ENCODE data around the gene BDNF.

DNA sequence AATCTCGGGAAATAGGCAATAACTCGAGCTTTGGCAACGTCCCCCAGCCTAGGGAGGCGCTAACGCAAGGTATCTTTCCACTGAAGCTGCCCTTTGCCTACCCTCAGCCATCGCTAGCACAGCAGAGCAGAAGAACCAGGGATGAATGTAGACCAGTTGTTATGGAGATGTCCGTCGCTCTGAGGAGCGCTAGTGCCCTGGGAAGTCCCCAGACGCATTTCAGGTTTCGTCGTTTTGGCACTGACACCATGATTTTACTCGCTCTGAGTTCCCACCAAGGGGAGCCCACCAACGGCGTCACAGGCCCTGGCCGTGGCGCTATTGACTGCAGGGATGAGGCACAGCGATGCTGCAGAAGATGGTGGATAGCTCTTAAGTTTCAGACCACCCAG is 22.7 kb upstream of the BDNF start:
- TF ChIP-seq JUN (CRISPR knock-in tag; IDR thresholded peaks at IDR 0.05): no peak
- TF ChIP-seq OVOL2 (CRISPR knock-in tag; IDR thresholded peaks at IDR 0.05; ENCODE audit: borderline replicate concordance): no peak
- TF ChIP-seq, protein P1, sequence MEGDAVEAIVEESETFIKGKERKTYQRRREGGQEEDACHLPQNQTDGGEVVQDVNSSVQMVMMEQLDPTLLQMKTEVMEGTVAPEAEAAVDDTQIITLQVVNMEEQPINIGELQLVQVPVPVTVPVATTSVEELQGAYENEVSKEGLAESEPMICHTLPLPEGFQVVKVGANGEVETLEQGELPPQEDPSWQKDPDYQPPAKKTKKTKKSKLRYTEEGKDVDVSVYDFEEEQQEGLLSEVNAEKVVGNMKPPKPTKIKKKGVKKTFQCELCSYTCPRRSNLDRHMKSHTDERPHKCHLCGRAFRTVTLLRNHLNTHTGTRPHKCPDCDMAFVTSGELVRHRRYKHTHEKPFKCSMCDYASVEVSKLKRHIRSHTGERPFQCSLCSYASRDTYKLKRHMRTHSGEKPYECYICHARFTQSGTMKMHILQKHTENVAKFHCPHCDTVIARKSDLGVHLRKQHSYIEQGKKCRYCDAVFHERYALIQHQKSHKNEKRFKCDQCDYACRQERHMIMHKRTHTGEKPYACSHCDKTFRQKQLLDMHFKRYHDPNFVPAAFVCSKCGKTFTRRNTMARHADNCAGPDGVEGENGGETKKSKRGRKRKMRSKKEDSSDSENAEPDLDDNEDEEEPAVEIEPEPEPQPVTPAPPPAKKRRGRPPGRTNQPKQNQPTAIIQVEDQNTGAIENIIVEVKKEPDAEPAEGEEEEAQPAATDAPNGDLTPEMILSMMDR (IDR thresholded peaks at IDR 0.05): no peak
- no peak for TF ChIP-seq ZNF121 (CRISPR knock-in tag; IDR thresholded peaks at IDR 0.05)
- TF ChIP-seq ESRRA (CRISPR knock-in tag; IDR thresholded peaks at IDR 0.05; ENCODE audit: borderline replicate concordance): no peak
- TF ChIP-seq ZNF138 (CRISPR knock-in tag; conservative IDR thresholded peaks at IDR 0.05): no peak
- TF ChIP-seq, protein P2, sequence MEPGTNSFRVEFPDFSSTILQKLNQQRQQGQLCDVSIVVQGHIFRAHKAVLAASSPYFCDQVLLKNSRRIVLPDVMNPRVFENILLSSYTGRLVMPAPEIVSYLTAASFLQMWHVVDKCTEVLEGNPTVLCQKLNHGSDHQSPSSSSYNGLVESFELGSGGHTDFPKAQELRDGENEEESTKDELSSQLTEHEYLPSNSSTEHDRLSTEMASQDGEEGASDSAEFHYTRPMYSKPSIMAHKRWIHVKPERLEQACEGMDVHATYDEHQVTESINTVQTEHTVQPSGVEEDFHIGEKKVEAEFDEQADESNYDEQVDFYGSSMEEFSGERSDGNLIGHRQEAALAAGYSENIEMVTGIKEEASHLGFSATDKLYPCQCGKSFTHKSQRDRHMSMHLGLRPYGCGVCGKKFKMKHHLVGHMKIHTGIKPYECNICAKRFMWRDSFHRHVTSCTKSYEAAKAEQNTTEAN (CRISPR knock-in tag; IDR thresholded peaks at IDR 0.05): no peak
- TF ChIP-seq, protein P3, sequence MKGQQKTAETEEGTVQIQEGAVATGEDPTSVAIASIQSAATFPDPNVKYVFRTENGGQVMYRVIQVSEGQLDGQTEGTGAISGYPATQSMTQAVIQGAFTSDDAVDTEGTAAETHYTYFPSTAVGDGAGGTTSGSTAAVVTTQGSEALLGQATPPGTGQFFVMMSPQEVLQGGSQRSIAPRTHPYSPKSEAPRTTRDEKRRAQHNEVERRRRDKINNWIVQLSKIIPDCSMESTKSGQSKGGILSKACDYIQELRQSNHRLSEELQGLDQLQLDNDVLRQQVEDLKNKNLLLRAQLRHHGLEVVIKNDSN (CRISPR knock-in tag; IDR thresholded peaks at IDR 0.05): no peak
